G401 (cell line): ENCODE measurements around the gene SUPT6H. TPM values are rescaled to one million over a fixed set of nuclear protein-coding genes. Genes with fewer than 3 reads are reported as not detected.
A peak's percentile ranks its signal among the peaks of the same experiment; 100 is the strongest.
"Not testable (repeated sequence)": the region's sequence is repeated elsewhere in the genome, so short reads cannot be mapped to it uniquely, and the experiment has no call there.

Experiments used
- DNase-seq: peaks from one replicate; pipeline ENCODE4 v3.0.0-alpha.2; 2015; ENCODE audit warnings: low spot score
- in situ Hi-C: cut with HindIII; loops from 2 replicates; pipeline ENCODE4 v1.10.0; 2016; ENCODE audit warnings: low sequenced_read_pairs, mixed read lengths
- total RNA-seq: library from RNA; depleted of rRNA; stranded (reverse); fragments of >200 nt; shearing (Covaris generic); gene quantifications from 2 replicates; pipeline ENCODE4 v1.2.3, GENCODE V29; 2014

Gene SUPT6H
- total RNA-seq, 1 experiment from 2014 or later, result 43.0 TPM

- in situ Hi-C loops, result no loop called here
- DNase-seq, result no peak
These were observed 52.3 kb downstream of the SUPT6H start for GRCh38 chr17:28714281-28714680.

GRCh38 chr17:28715217-28715616, 53.2 kb downstream of the SUPT6H start:
- DNase-seq, result no peak
- in situ Hi-C loops, result no loop called here

GRCh38 chr17:28716740-28717577, 55.0 kb downstream of the SUPT6H start:
- DNase-seq, result no peak
- in situ Hi-C loops, result no loop called here

- DNase-seq, result peak; percentile 47
- in situ Hi-C loops, result no loop called here
These were observed 55.8 kb downstream of the SUPT6H start, which contains the start of gene RAB34 for GRCh38 chr17:28717578-28718332. Gene RAB34, minus strand, starts transcription at chr17:28717868. Its CDS starts 602 bp downstream, at chr17:28717266.

GRCh38 chr17:28718333-28719020, 56.5 kb downstream of the SUPT6H start:
- in situ Hi-C loops, result no loop called here
- DNase-seq, result no peak

GRCh38 chr17:28719021-28719433, 57.0 kb downstream of the SUPT6H start:
- in situ Hi-C loops, result no loop called here

GRCh38 chr17:28720247-28720996, 58.4 kb downstream of the SUPT6H start:
- no peak for DNase-seq
- in situ Hi-C loops, result no loop called here

More at GRCh38 chr17:28719021-28719433, 57.0 kb downstream of the SUPT6H start:
- DNase-seq, result no peak

GRCh38 chr17:28720997-28721329, 59.0 kb downstream of the SUPT6H start:
- in situ Hi-C loops, DNase-seq: not testable (repeated sequence)

- in situ Hi-C loops, result no loop called here
- no peak for DNase-seq
These were observed 60.6 kb downstream of the SUPT6H start for GRCh38 chr17:28722417-28723158.

GRCh38 chr17:28723159-28723835, 61.3 kb downstream of the SUPT6H start:
- in situ Hi-C loops, result no loop called here
- no peak for DNase-seq

GRCh38 chr17:28723836-28724499, 62.0 kb downstream of the SUPT6H start:
- DNase-seq, in situ Hi-C loops: not testable (repeated sequence)

- in situ Hi-C loops, result no loop called here
- peak; percentile 19 for DNase-seq
These were observed 62.6 kb downstream of the SUPT6H start for GRCh38 chr17:28724500-28725165.

- peak; percentile 54 for DNase-seq
- in situ Hi-C loops, result no loop called here
These were observed 63.2 kb downstream of the SUPT6H start for GRCh38 chr17:28725166-28725659.

- DNase-seq, result peak; percentile 56
- in situ Hi-C loops, result no loop called here
These were observed 63.7 kb downstream of the SUPT6H start for GRCh38 chr17:28725660-28726225.

- peak; percentile 35 for DNase-seq
- in situ Hi-C loops, result no loop called here
These were observed 64.2 kb downstream of the SUPT6H start, which contains the start of gene TLCD1 for GRCh38 chr17:28726226-28726626. Gene TLCD1, minus strand, starts transcription at chr17:28726233. Its CDS starts 136 bp downstream, at chr17:28726097.
